ENCODE results near the gene GBF1. TPM values are rescaled to one million over a fixed set of nuclear protein-coding genes. Genes with fewer than 3 reads are reported as not detected.

The GBF1 gene
- total and polyA plus RNA-seq, 4 experiments from 2014 or later = 3.1 to 44.7 (median 31.8) TPM

DNA sequence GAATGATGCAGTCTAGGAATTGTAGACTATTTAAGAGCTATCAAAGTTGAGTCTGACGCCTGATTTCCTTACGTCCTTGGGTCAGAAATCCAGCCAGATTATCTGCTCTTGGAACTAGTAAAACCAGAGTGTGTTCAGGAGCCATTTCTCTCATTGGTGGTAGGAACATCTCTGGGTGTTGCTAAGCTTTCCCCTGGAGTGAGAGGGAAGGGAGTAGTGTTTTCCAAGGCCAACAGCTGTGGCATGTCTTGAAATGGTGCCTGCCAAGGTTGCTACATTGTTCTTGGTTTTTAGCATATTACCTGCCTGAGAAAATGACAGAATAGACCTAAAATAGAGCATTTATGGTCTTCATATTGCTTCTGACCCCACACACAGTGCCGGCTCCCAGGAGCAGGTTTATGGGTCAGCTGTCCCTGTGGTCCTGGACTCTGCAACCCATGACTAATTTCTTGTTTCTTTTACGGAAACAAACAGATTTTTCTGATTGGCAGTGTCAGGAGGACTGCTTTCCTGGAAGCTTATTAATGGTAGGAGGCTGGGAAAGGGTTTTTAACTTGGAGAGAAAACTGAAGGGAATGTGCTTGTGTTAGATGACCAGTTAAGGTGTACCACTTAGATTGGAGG is 17.5 kb downstream of the GBF1 start:
- DNase-seq = no peak
- peaks cover 52 to 54% of the 10 kb centered on the region in 2 donors for H3K36me3 Mint-ChIP-seq
- Histone ChIP-seq H3K36me3 (ENCODE audit: insufficient read depth, low read length) (peaks cover 40% of the 10 kb centered on the region), H3K4me1 (ENCODE audit: insufficient read depth, low read length) (peaks cover 6% of the 10 kb centered on the region), H3K4me3 (ENCODE audit: low read length in 2 of 2) (no peak overlapping the region), H3K27ac (ENCODE audit: low read depth, low read length) (no peak overlapping the region), H3K27me3 (ENCODE audit: insufficient read depth, low read length) (no peaks in the 10 kb centered on the region), H3K9me3 (ENCODE audit: control insufficient read depth in 1 of 2, low read length in 2 of 2) (no peaks in the 10 kb centered on the region)
- POLR2A ChIA-PET (ENCODE audit: partially characterized antibody) = no interaction called here
- H3K27me3 Mint-ChIP-seq = no peaks in the 10 kb centered on the region
- peak overlapping the region in 2 of 7 donors; percentile 13 to 39 for H3K27ac Mint-ChIP-seq
- H3K4me3 Mint-ChIP-seq = no peak overlapping the region
- CTCF ChIA-PET (ENCODE audit: partially characterized antibody) = interaction anchor here (1.8 kb wide), 1 partner anchor 31 kb away, joined by 4 read pairs; no protein-coding TSS in a partner anchor
- H3K4me1 Mint-ChIP-seq = peaks cover 18 to 47% (median 38%) of the 10 kb centered on the region in 4 donors
- H3K9me3 Mint-ChIP-seq = no peaks in the 10 kb centered on the region
- intact Hi-C loops (cut with micrococcal nuclease) = no loop called here

DNA sequence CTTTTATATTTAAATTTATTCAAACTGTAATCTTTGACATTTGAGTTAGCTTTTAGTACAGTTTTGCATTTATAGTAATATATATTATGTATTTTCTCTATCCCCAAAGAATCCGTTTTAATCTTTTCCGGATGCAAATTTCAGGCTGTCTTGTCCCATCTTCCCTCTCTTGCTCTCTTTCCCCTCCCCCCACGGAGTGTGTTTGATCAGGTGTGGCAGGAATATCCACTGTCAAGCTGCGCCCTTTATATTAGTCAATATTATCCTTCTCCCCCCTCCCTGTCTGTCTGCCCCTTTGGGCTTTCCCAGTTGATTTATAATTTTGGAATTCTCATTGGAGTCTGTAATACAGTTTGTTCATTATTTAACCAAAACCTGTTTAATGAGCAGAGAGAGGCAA is 19.0 kb downstream of the GBF1 start:
- H3K27me3 Mint-ChIP-seq = no peaks in the 10 kb centered on the region
- H3K4me1 Mint-ChIP-seq = peaks cover 29 to 62% (median 52%) of the 10 kb centered on the region in 4 donors
- peaks cover 32% of the 10 kb centered on the region for H3K36me3 ChIP-seq (ENCODE audit: insufficient read depth, low read length)
- ChIA-PET CTCF (ENCODE audit: partially characterized antibody) (interaction anchor here (5.1 kb wide), 1 partner anchor 34 kb away, joined by 29 read pairs; no protein-coding TSS in a partner anchor), POLR2A (ENCODE audit: partially characterized antibody) (no interaction called here)
- no peak overlapping the region for H3K4me3 Mint-ChIP-seq
- no peaks in the 10 kb centered on the region for H3K9me3 ChIP-seq (ENCODE audit: control insufficient read depth in 1 of 2, low read length in 2 of 2)
- no peaks in the 10 kb centered on the region for H3K27me3 ChIP-seq (ENCODE audit: insufficient read depth, low read length)
- intact Hi-C loops (cut with micrococcal nuclease) = no loop called here
- H3K9me3 Mint-ChIP-seq = no peaks in the 10 kb centered on the region
- DNase-seq = no peak
- H3K36me3 Mint-ChIP-seq = peaks cover 57 to 58% of the 10 kb centered on the region in 2 donors
- peak overlapping the region in 1 of 7 donors; percentile 57 for H3K27ac Mint-ChIP-seq
- peaks cover 9% of the 10 kb centered on the region for H3K4me1 ChIP-seq (ENCODE audit: insufficient read depth, low read length)
- H3K4me3 ChIP-seq (ENCODE audit: low read length in 2 of 2) = no peak overlapping the region
- H3K27ac ChIP-seq (ENCODE audit: low read depth, low read length) = no peak overlapping the region

DNA sequence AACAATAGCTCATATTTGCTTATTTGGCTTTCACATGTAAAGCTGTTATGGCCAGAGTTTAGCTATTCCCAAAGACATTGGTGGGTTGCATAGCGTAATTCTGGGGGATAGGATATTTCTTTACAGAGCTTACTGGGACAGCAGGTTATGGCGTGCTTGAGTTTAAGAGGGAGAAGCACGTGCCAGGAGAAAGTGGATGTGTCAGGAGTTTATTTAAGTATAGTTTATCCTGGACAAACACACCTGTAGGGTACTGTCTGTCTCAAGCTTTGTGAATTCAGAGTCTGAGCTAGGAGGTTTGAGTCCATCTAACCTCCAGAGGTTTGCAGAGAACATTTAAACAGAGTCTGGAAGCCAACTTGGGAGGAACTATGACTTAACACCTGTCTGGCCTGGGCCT is 21.3 kb downstream of the GBF1 start:
- Histone ChIP-seq H3K27ac (ENCODE audit: low read depth, low read length) (no peak overlapping the region), H3K4me3 (ENCODE audit: low read length in 2 of 2) (no peak overlapping the region), H3K9me3 (ENCODE audit: control insufficient read depth in 1 of 2, low read length in 2 of 2) (no peaks in the 10 kb centered on the region), H3K4me1 (ENCODE audit: insufficient read depth, low read length) (peaks cover 10% of the 10 kb centered on the region), H3K27me3 (ENCODE audit: insufficient read depth, low read length) (no peaks in the 10 kb centered on the region), H3K36me3 (ENCODE audit: insufficient read depth, low read length) (peaks cover 14% of the 10 kb centered on the region)
- Mint-ChIP-seq H3K4me1 (peaks cover 33 to 72% (median 57%) of the 10 kb centered on the region in 4 donors), H3K9me3 (no peaks in the 10 kb centered on the region), H3K36me3 (peaks cover 39 to 41% of the 10 kb centered on the region in 2 donors), H3K27me3 (no peaks in the 10 kb centered on the region), H3K27ac (peak overlapping the region in 2 of 7 donors; percentile 20 to 58), H3K4me3 (no peak overlapping the region)
- intact Hi-C loops (cut with micrococcal nuclease) = no loop called here
- CTCF ChIA-PET (ENCODE audit: partially characterized antibody) = interaction anchor here (0.6 to 5.1 kb wide), 5 partner anchors 13 to 1864 kb away, joined by 3 to 29 read pairs (median 3); no protein-coding TSS in a partner anchor
- no peak for DNase-seq
- POLR2A ChIA-PET (ENCODE audit: partially characterized antibody) = no interaction called here

DNA sequence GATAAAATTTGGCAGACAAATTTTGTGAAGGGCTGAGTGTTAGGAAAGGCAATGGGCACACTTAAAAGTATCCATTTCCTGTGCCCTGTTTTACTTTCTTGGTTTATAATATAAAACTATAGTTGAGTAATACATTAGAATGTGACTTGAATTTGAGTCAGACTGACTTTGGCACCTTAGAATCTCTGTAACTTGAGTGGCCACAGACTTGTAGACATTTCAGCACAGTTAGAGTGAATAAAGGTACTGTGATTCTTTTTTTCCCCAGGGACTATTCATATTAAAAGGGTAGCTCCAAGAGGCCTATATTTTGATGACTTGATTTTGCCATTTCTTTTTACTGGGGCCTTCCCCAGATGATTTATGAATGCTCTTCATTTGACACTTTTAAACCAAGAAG is 22.4 kb downstream of the GBF1 start:
- Mint-ChIP-seq H3K4me3 (no peak overlapping the region), H3K27ac (peak overlapping the region in 6 of 7 donors; percentile 5 to 67 (median 56)), H3K9me3 (no peaks in the 10 kb centered on the region), H3K4me1 (peaks cover 36 to 73% (median 59%) of the 10 kb centered on the region in 4 donors), H3K27me3 (no peaks in the 10 kb centered on the region), H3K36me3 (peaks cover 28 to 33% of the 10 kb centered on the region in 2 donors)
- Histone ChIP-seq H3K27me3 (ENCODE audit: insufficient read depth, low read length) (no peaks in the 10 kb centered on the region), H3K4me1 (ENCODE audit: insufficient read depth, low read length) (peaks cover 21% of the 10 kb centered on the region), H3K4me3 (ENCODE audit: low read length in 2 of 2) (no peak overlapping the region), H3K9me3 (ENCODE audit: control insufficient read depth in 1 of 2, low read length in 2 of 2) (no peaks in the 10 kb centered on the region), H3K36me3 (ENCODE audit: insufficient read depth, low read length) (peaks cover 5% of the 10 kb centered on the region), H3K27ac (ENCODE audit: low read depth, low read length) (no peak overlapping the region)
- CTCF ChIA-PET (ENCODE audit: partially characterized antibody) = interaction anchor here (1.2 to 5.1 kb wide), 2 partner anchors 37 to 85 kb away, joined by 3 to 29 read pairs; no protein-coding TSS in a partner anchor
- DNase-seq = no peak
- intact Hi-C loops (cut with micrococcal nuclease) = no loop called here
- POLR2A ChIA-PET (ENCODE audit: partially characterized antibody) = no interaction called here

DNA sequence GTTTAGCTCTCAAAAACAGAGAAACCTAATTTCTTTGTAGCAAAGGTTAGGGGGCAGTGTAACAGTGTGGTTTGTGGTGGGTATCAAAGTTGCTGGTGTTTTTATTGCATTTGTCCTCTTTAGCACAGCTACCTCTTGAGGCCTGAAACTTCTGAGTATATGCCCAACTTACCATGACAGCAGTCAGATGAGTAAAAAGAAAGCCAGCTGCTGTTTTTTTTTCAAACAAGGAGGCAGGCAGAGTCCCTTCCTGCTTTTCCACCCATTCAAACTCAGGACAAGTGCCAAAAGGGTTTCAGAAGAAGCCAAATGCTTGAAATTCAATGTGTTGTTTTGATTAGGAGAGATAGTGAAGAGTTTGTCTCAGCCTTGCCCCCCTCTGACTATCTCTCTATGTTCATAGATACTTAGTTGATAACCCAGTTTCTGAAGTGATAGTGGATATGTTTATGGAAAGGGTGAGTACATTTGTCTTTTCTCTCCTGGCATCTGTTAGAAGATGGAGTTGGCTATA is 23.1 kb downstream of the GBF1 start:
- H3K36me3 Mint-ChIP-seq = peaks cover 21 to 29% of the 10 kb centered on the region in 2 donors
- Histone ChIP-seq H3K4me1 (ENCODE audit: insufficient read depth, low read length) (peaks cover 23% of the 10 kb centered on the region), H3K36me3 (ENCODE audit: insufficient read depth, low read length) (no peaks in the 10 kb centered on the region), H3K27me3 (ENCODE audit: insufficient read depth, low read length) (no peaks in the 10 kb centered on the region), H3K9me3 (ENCODE audit: control insufficient read depth in 1 of 2, low read length in 2 of 2) (no peaks in the 10 kb centered on the region), H3K27ac (ENCODE audit: low read depth, low read length) (no peak overlapping the region), H3K4me3 (ENCODE audit: low read length in 2 of 2) (no peak overlapping the region)
- ChIA-PET POLR2A (ENCODE audit: partially characterized antibody) (no interaction called here), CTCF (ENCODE audit: partially characterized antibody) (interaction anchor here (1.1 to 5.1 kb wide), 3 partner anchors 38 to 84 kb away, joined by 3 to 29 read pairs (median 6); no protein-coding TSS in a partner anchor)
- H3K9me3 Mint-ChIP-seq = no peaks in the 10 kb centered on the region
- peaks cover 38 to 69% (median 56%) of the 10 kb centered on the region in 4 donors for H3K4me1 Mint-ChIP-seq
- intact Hi-C loops (cut with micrococcal nuclease) = no loop called here
- H3K27ac Mint-ChIP-seq = peak overlapping the region in 4 of 7 donors; percentile 1 to 67 (median 58)
- no peak overlapping the region for H3K4me3 Mint-ChIP-seq
- no peaks in the 10 kb centered on the region for H3K27me3 Mint-ChIP-seq
- DNase-seq = no peak

DNA sequence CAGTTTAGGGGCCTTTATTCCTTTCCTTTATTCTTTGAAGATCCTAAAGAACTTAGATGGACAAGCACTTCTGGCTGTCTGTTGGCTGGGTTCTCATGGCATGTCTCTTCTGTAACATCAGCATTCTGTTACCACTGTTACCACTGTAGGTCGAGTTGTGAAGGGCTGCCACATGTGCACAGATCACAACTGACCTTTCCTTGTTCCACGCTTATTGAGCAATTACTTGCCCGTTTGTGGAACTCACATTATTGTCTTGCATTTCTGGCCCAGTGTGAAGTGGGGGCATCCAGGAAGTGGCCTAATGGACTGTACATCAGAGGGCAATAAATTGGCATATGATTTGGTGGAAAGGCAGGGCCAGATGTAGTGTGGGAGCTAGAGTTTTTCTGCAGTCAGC is 23.7 kb downstream of the GBF1 start:
- Histone ChIP-seq H3K36me3 (ENCODE audit: insufficient read depth, low read length) (no peaks in the 10 kb centered on the region), H3K9me3 (ENCODE audit: control insufficient read depth in 1 of 2, low read length in 2 of 2) (no peaks in the 10 kb centered on the region), H3K27me3 (ENCODE audit: insufficient read depth, low read length) (no peaks in the 10 kb centered on the region), H3K4me1 (ENCODE audit: insufficient read depth, low read length) (peaks cover 23% of the 10 kb centered on the region), H3K4me3 (ENCODE audit: low read length in 2 of 2) (no peak overlapping the region), H3K27ac (ENCODE audit: low read depth, low read length) (no peak overlapping the region)
- ChIA-PET POLR2A (ENCODE audit: partially characterized antibody) (no interaction called here), CTCF (ENCODE audit: partially characterized antibody) (interaction anchor here (1.1 kb wide), 1 partner anchor 82 kb away, joined by 6 read pairs; no protein-coding TSS in a partner anchor)
- peak overlapping the region in 4 of 7 donors; percentile 1 to 66 (median 38) for H3K27ac Mint-ChIP-seq
- H3K27me3 Mint-ChIP-seq = no peaks in the 10 kb centered on the region
- no peaks in the 10 kb centered on the region for H3K9me3 Mint-ChIP-seq
- H3K36me3 Mint-ChIP-seq = peaks cover 15 to 25% of the 10 kb centered on the region in 2 donors
- DNase-seq = no peak
- peaks cover 42 to 69% (median 56%) of the 10 kb centered on the region in 4 donors for H3K4me1 Mint-ChIP-seq
- intact Hi-C loops (cut with micrococcal nuclease) = no loop called here
- no peak overlapping the region for H3K4me3 Mint-ChIP-seq

DNA sequence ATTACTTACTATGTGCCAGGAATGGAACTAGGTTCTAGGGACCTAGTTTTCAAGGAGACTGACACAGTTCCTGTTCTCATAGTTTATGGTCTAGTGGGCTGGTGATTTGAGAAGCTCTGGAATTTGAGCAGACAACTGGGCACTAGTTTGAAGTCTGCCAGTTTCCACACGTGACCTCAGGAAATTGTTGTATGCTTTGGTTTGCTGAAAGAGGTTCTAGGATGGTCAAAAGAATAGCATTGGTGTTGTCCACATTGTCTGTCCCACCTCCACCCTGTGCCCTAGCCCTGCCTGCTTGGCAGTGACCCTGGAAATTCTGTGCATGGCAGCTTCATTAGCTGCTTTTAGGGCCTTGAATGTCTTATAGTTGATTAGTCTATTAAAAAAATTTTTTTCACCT is 28.7 kb downstream of the GBF1 start:
- Histone ChIP-seq H3K4me3 (ENCODE audit: low read length in 2 of 2) (no peak overlapping the region), H3K27me3 (ENCODE audit: insufficient read depth, low read length) (no peaks in the 10 kb centered on the region), H3K36me3 (ENCODE audit: insufficient read depth, low read length) (no peaks in the 10 kb centered on the region), H3K27ac (ENCODE audit: low read depth, low read length) (no peak overlapping the region), H3K4me1 (ENCODE audit: insufficient read depth, low read length) (peaks cover 14% of the 10 kb centered on the region), H3K9me3 (ENCODE audit: control insufficient read depth in 1 of 2, low read length in 2 of 2) (no peaks in the 10 kb centered on the region)
- Mint-ChIP-seq H3K27me3 (no peaks in the 10 kb centered on the region), H3K4me3 (no peak overlapping the region), H3K9me3 (no peaks in the 10 kb centered on the region), H3K36me3 (peaks cover 7 to 12% of the 10 kb centered on the region in 2 donors), H3K27ac (peak overlapping the region in 3 of 7 donors; percentile 17 to 52 (median 31)), H3K4me1 (peaks cover 21 to 40% (median 32%) of the 10 kb centered on the region in 4 donors)
- ChIA-PET POLR2A (ENCODE audit: partially characterized antibody) (no interaction called here), CTCF (ENCODE audit: partially characterized antibody) (interaction anchor here (5.0 kb wide), 1 partner anchor 43 kb away, joined by 20 read pairs; no protein-coding TSS in a partner anchor)
- intact Hi-C loops (cut with micrococcal nuclease) = no loop called here
- no peak for DNase-seq
